NCI-H446 (cell line): ENCODE results near the gene BTBD7.

ENCODE experiments used
- DNase-seq, 2 experiments: peaks; one replicate each; lab custom pipeline; 2025; lab: John Stamatoyannopoulos, UW

Gene BTBD7

GRCh38 chr14:93302688-93303581 lies 29.9 kb downstream of the BTBD7 start:
- DNase-seq = no peak

- no peak for DNase-seq
These were observed 30.9 kb downstream of the BTBD7 start for GRCh38 chr14:93301821-93302447.

GRCh38 chr14:93299866-93300265 lies 33.0 kb downstream of the BTBD7 start:
- DNase-seq = no peak

GRCh38 chr14:93299416-93299815 lies 33.4 kb downstream of the BTBD7 start:
- no peak for DNase-seq

GRCh38 chr14:93295541-93296220 lies 37.2 kb downstream of the BTBD7 start:
- no peak for DNase-seq

GRCh38 chr14:93286212-93286890 lies 46.5 kb downstream of the BTBD7 start:
- DNase-seq = no peak

- no peak for DNase-seq
These were observed 47.8 kb downstream of the BTBD7 start for GRCh38 chr14:93285044-93285443.

GRCh38 chr14:93281937-93282336 lies 50.9 kb downstream of the BTBD7 start:
- DNase-seq = no peak

- no peak for DNase-seq
These were observed 52.1 kb downstream of the BTBD7 start for GRCh38 chr14:93280743-93281142.

- no peak for DNase-seq
These were observed 56.7 kb downstream of the BTBD7 start for GRCh38 chr14:93276031-93276716.

- DNase-seq = no peak
These were observed 58.6 kb downstream of the BTBD7 start for GRCh38 chr14:93274055-93274806.

- no peak for DNase-seq
These were observed 61.7 kb downstream of the BTBD7 start for GRCh38 chr14:93271111-93271510.

- DNase-seq = no peak
These were observed 63.3 kb downstream of the BTBD7 start for GRCh38 chr14:93269341-93270068.

GRCh38 chr14:93268406-93268805 lies 64.4 kb downstream of the BTBD7 start:
- DNase-seq = no peak

GRCh38 chr14:93267149-93267711 lies 65.6 kb downstream of the BTBD7 start:
- DNase-seq = no peak

GRCh38 chr14:93266127-93266526 lies 66.7 kb downstream of the BTBD7 start:
- no peak for DNase-seq

GRCh38 chr14:93263416-93263815 lies 69.4 kb downstream of the BTBD7 start:
- no peak for DNase-seq

- DNase-seq = no peak
These were observed 70.4 kb downstream of the BTBD7 start for GRCh38 chr14:93262446-93262845.

GRCh38 chr14:93249128-93249831 lies 83.6 kb downstream of the BTBD7 start:
- no peak for DNase-seq
